ENCODE measurements around the gene MEGF11. TPM values are rescaled to one million over a fixed set of nuclear protein-coding genes. Genes with fewer than 3 reads are reported as not detected.

Gene MEGF11

GRCh38 chr15:65856821-65857455 is 396.6 kb downstream of the MEGF11 start:
- Histone ChIP-seq H2BK5ac (ENCODE audit: low read length) (no peak overlapping the region), H3K4me3 (ENCODE audit: low read length) (no peak overlapping the region), H3K27ac (ENCODE audit: low read depth, low read length) (no peak overlapping the region), H3K79me2 (ENCODE audit: control insufficient read depth, insufficient read depth, low read length) (no peaks in the 10 kb centered on the region), H3K23ac (ENCODE audit: low read length) (no peak overlapping the region), H3K4me1 (ENCODE audit: control insufficient read depth, low read depth, low read length) (no peaks in the 10 kb centered on the region), H3K79me1 (ENCODE audit: low read length) (no peaks in the 10 kb centered on the region), H3K36me3 (ENCODE audit: control insufficient read depth, insufficient read depth, low read length) (no peaks in the 10 kb centered on the region), H4K8ac (ENCODE audit: low read depth, low read length) (no peak overlapping the region), H2BK15ac (replicated peaks; ENCODE audit: low read depth) (no peak overlapping the region), H3K18ac (ENCODE audit: low read length) (no peak overlapping the region), H2BK120ac (ENCODE audit: low read depth, low read length) (no peak overlapping the region), H3K4ac (ENCODE audit: low read depth, low read length) (no peak overlapping the region), H3K56ac (ENCODE audit: low read length) (no peak overlapping the region), H2AK5ac (ENCODE audit: low read length) (no peak overlapping the region), H3K9ac (ENCODE audit: low read length) (no peak overlapping the region), H3K4me2 (ENCODE audit: low read length) (no peak overlapping the region), H3K27me3 (ENCODE audit: insufficient read depth, low read length, poor library complexity) (no peaks in the 10 kb centered on the region), H4K5ac (ENCODE audit: low read length) (no peak overlapping the region)
- WGBS (ENCODE audit: extremely low coverage, insufficient coverage, low lambda C conversion rate) = no CpG with 5 or more reads among the region's 12 CpGs
- peak; percentile 74 for DNase-seq

DNA sequence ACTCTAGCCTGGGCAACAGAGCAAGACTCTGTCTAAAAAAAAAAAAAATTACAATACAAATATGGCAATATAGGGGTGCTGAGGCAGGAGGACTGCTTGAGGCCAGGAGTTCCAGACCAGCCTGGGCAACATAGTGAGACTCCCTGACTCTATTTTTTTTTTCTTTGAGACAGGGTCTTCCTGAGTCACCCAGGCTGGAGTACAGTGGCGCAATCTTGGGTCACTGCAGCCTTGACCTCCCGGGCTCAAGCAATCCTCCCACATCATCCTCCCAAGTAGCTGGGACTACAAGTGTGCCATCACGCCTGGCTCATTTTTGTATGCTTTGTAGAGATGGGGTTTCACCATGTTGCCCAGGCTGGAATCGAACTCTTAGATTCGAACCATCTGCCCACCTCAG is 401.6 kb downstream of the MEGF11 start:
- Histone ChIP-seq H3K18ac (ENCODE audit: low read length) (no peak overlapping the region), H3K4me1 (ENCODE audit: control insufficient read depth, low read depth, low read length) (no peaks in the 10 kb centered on the region), H3K36me3 (ENCODE audit: control insufficient read depth, insufficient read depth, low read length) (no peaks in the 10 kb centered on the region), H3K4me2 (ENCODE audit: low read length) (no peak overlapping the region), H2BK15ac (replicated peaks; ENCODE audit: low read depth) (no peak overlapping the region), H4K5ac (ENCODE audit: low read length) (no peak overlapping the region), H4K8ac (ENCODE audit: low read depth, low read length) (no peak overlapping the region), H3K27me3 (ENCODE audit: insufficient read depth, low read length, poor library complexity) (no peaks in the 10 kb centered on the region), H3K79me2 (ENCODE audit: control insufficient read depth, insufficient read depth, low read length) (no peaks in the 10 kb centered on the region), H3K4me3 (ENCODE audit: low read length) (no peak overlapping the region), H2BK120ac (ENCODE audit: low read depth, low read length) (no peak overlapping the region), H2AK5ac (ENCODE audit: low read length) (no peak overlapping the region), H3K4ac (ENCODE audit: low read depth, low read length) (no peak overlapping the region), H2BK5ac (ENCODE audit: low read length) (no peak overlapping the region), H3K56ac (ENCODE audit: low read length) (no peak overlapping the region), H3K79me1 (ENCODE audit: low read length) (no peaks in the 10 kb centered on the region), H3K27ac (ENCODE audit: low read depth, low read length) (no peak overlapping the region), H3K9ac (ENCODE audit: low read length) (no peak overlapping the region), H3K23ac (ENCODE audit: low read length) (no peak overlapping the region)
- no CpG with 5 or more reads among the region's 5 CpGs for WGBS (ENCODE audit: extremely low coverage, insufficient coverage, low lambda C conversion rate)
- no peak for DNase-seq

DNA sequence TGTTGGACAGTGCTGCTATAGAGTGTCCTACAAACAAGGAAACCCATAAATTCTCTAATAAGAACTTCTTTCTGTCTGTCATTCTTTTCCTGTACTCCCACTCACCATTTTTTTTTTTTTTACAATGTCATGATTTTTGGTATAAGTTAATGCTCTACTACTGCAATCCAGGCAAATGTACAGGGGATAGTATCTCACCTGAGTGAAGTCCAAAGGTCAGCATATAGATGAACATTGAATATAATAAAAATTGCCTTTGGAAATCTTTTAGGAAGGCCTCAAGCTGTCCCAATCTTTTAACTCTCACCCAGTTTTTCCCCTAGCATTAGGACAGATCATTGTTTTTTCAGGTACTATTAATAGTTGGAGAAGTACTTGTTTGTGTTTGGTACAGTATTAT is 405.6 kb downstream of the MEGF11 start:
- no peak overlapping the region for H2BK120ac ChIP-seq (ENCODE audit: low read depth, low read length)
- no peak overlapping the region for H3K56ac ChIP-seq (ENCODE audit: low read length)
- no peak overlapping the region for H2BK15ac ChIP-seq (replicated peaks; ENCODE audit: low read depth)
- H3K18ac ChIP-seq (ENCODE audit: low read length) = no peak overlapping the region
- H4K8ac ChIP-seq (ENCODE audit: low read depth, low read length) = no peak overlapping the region
- no peaks in the 10 kb centered on the region for H3K79me1 ChIP-seq (ENCODE audit: low read length)
- H3K23ac ChIP-seq (ENCODE audit: low read length) = no peak overlapping the region
- DNase-seq = no peak
- no peaks in the 10 kb centered on the region for H3K36me3 ChIP-seq (ENCODE audit: control insufficient read depth, insufficient read depth, low read length)
- H4K5ac ChIP-seq (ENCODE audit: low read length) = no peak overlapping the region
- H3K4me2 ChIP-seq (ENCODE audit: low read length) = no peak overlapping the region
- H3K9ac ChIP-seq (ENCODE audit: low read length) = no peak overlapping the region
- H3K79me2 ChIP-seq (ENCODE audit: control insufficient read depth, insufficient read depth, low read length) = no peaks in the 10 kb centered on the region
- H3K4ac ChIP-seq (ENCODE audit: low read depth, low read length) = no peak overlapping the region
- no peaks in the 10 kb centered on the region for H3K27me3 ChIP-seq (ENCODE audit: insufficient read depth, low read length, poor library complexity)
- no peak overlapping the region for H2BK5ac ChIP-seq (ENCODE audit: low read length)
- H2AK5ac ChIP-seq (ENCODE audit: low read length) = no peak overlapping the region
- H3K4me3 ChIP-seq (ENCODE audit: low read length) = no peak overlapping the region
- no peaks in the 10 kb centered on the region for H3K4me1 ChIP-seq (ENCODE audit: control insufficient read depth, low read depth, low read length)
- no peak overlapping the region for H3K27ac ChIP-seq (ENCODE audit: low read depth, low read length)

DNA sequence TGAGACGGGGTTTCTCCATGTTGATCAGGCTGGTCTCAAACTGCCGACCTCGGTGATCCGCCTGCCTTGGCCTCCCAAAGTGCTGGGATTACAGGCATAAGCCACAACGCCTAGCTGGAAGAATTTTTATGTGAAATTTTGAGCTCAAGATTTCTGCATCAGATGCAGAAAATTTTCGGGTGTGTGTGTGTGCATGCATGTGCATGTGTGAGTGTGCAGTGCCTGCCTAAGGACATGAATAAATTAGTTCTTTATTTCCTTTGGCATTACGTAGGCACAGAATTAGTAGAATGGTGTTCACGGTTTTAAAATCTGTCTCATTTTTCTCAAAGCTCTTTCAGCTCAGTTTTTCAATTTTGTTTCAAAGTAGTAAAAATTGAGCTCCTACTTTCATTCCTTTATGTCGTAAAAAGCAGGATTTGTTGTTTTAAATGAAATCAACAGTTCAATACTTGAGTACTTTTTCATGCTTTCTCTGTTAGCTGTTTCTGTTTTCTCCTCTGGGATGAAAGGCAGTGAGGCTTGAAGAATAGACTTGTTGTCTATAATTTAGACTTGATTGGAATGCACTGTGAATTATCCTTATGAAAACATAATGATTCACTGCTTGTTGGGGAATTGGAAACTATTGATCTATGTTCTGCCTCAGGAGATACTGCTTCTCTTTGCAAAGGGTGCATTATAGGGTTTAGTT is 407.6 kb downstream of the MEGF11 start:
- Histone ChIP-seq H3K4me2 (ENCODE audit: low read length) (no peak overlapping the region), H3K56ac (ENCODE audit: low read length) (no peak overlapping the region), H3K27me3 (ENCODE audit: insufficient read depth, low read length, poor library complexity) (no peaks in the 10 kb centered on the region), H2AK5ac (ENCODE audit: low read length) (no peak overlapping the region), H3K79me2 (ENCODE audit: control insufficient read depth, insufficient read depth, low read length) (no peaks in the 10 kb centered on the region), H3K79me1 (ENCODE audit: low read length) (no peaks in the 10 kb centered on the region), H3K9ac (ENCODE audit: low read length) (no peak overlapping the region), H3K4me1 (ENCODE audit: control insufficient read depth, low read depth, low read length) (no peaks in the 10 kb centered on the region), H3K27ac (ENCODE audit: low read depth, low read length) (no peak overlapping the region), H3K18ac (ENCODE audit: low read length) (no peak overlapping the region), H3K23ac (ENCODE audit: low read length) (no peak overlapping the region), H2BK15ac (replicated peaks; ENCODE audit: low read depth) (no peak overlapping the region), H3K36me3 (ENCODE audit: control insufficient read depth, insufficient read depth, low read length) (no peaks in the 10 kb centered on the region), H3K4me3 (ENCODE audit: low read length) (no peak overlapping the region), H4K8ac (ENCODE audit: low read depth, low read length) (no peak overlapping the region), H2BK120ac (ENCODE audit: low read depth, low read length) (no peak overlapping the region), H4K5ac (ENCODE audit: low read length) (no peak overlapping the region), H2BK5ac (ENCODE audit: low read length) (no peak overlapping the region), H3K4ac (ENCODE audit: low read depth, low read length) (no peak overlapping the region)
- WGBS (ENCODE audit: extremely low coverage, insufficient coverage, low lambda C conversion rate) = no CpG with 5 or more reads among the region's 9 CpGs
- no peak for DNase-seq

Small RNA genes within 50 kb of the gene (small RNA-seq; reads per million reads assigned to genes)
- not detected for gene MIR4311 (ENCODE audit: insufficient read depth)
